HCT116 (cell line): ENCODE measurements around the gene SMIM24. TPM values are rescaled to one million over a fixed set of nuclear protein-coding genes. Genes with fewer than 3 reads are reported as not detected.

Experiments
- ATAC-seq: fragments of 200-7000 bp; cut with Tn5 transposase; 2 replicates; pipeline ENCODE4 v1.9.1; 2020; ENCODE audit warnings: mild to moderate bottlenecking, moderate library complexity
- BruUV-seq: library from RNA; stranded (reverse); fragments of 400-500 nt; replicated peaks from 2 replicates; lab custom pipeline; 2021; lab: Mats Ljungman, UMichigan
- CTCF ChIA-PET: fragments of 300-600 bp; sonication (Branson Sonifier 250); formaldehyde crosslinking; loops from one replicate; lab custom pipeline; 2021; ENCODE audit warnings: antibody characterized with exemption; lab: Charles Lee
- POLR2A ChIA-PET: fragments of 300-600, 350-600 bp; sonication (Branson Sonifier 250); formaldehyde crosslinking; loops from one replicate; lab custom pipeline; 2021; ENCODE audit warnings: antibody characterized with exemption; lab: Charles Lee
- RAD21 ChIA-PET, 2 experiments: fragments of 300-600 bp; sonication (Branson Sonifier 250); formaldehyde crosslinking; loops; one replicate each; lab custom pipeline; 2023; ENCODE audit warnings: low total read pairs in 2 of 2; ENCODE audit not compliant: uncharacterized antibody in 2 of 2, unreplicated experiment in 2 of 2, low non-redundant PET in 1 of 2; lab: Charles Lee
- DNase-seq: peaks from one replicate; pipeline ENCODE4 v3.0.0-alpha.2; 2010; ENCODE audit warnings: low read depth, low spot score
- H2AFZ ChIP-seq: fragments of 200-600 bp; shearing (Covaris generic), sonication (generic); 2 replicates; pipeline ENCODE4 v1.6.1; 2017; ENCODE audit warnings: low read depth, mixed run types, mixed read lengths, antibody characterized with exemption, low read length; ENCODE audit not compliant: poor library complexity, severe bottlenecking
- H3K27ac ChIP-seq: 2 replicates; pipeline ENCODE4 v1.5.1; 2012; ENCODE audit warnings: low read depth, low read length
- H3K27me3 ChIP-seq: fragments of 200-600 bp; sonication (generic); 2 replicates; pipeline ENCODE4 v1.6.1; 2016; ENCODE audit warnings: mixed run types, low read length, mixed read lengths; ENCODE audit not compliant: insufficient read depth
- H3K36me3 ChIP-seq, 2 experiments: fragments of 200-500 bp in 1 of 2; fragments of 200-600 bp in 1 of 2; sonication (Bioruptor generic) in 1 of 2; sonication (generic) in 1 of 2; 2 replicates each; pipeline versions ENCODE4 v1.5.1 to v1.6.1; 2014 to 2016; ENCODE audit warnings: low read length in 2 of 2, inconsistent platforms in 1 of 2, mixed read lengths in 1 of 2, mixed run types in 1 of 2; ENCODE audit not compliant: insufficient read depth in 2 of 2, control insufficient read depth in 1 of 2
- H3K4me1 ChIP-seq, 2 experiments: fragments of 200-600 bp in 1 of 2; sonication (generic) in 1 of 2; 2 replicates each; pipeline versions ENCODE4 v1.5.1 to v1.6.1; 2012 to 2017; ENCODE audit warnings: low read length in 2 of 2, inconsistent platforms in 1 of 2, mild to moderate bottlenecking in 1 of 2, mixed read lengths in 1 of 2, mixed run types in 1 of 2, moderate library complexity in 1 of 2; ENCODE audit not compliant: insufficient read depth in 2 of 2, control insufficient read depth in 1 of 2
- H3K4me2 ChIP-seq: fragments of 200-600 bp; sonication (generic); 2 replicates; pipeline ENCODE4 v1.6.1; 2017; ENCODE audit warnings: mixed run types, low read length, mixed read lengths
- H3K4me3 ChIP-seq, 2 experiments: fragments of 200-600 bp in 1 of 2; sonication (generic) in 1 of 2; replicated peaks in 1 of 2; 2 replicates each; pipeline ENCODE4 v1.5.1; 2011 to 2016; ENCODE audit warnings: low read length in 2 of 2, control low read depth in 1 of 2, low read depth in 1 of 2, mild to moderate bottlenecking in 1 of 2, mixed read lengths in 1 of 2, mixed run types in 1 of 2
- H3K79me2 ChIP-seq: fragments of 200-600 bp; sonication (generic); 2 replicates; pipeline ENCODE4 v1.6.1; 2017; ENCODE audit warnings: mild to moderate bottlenecking, mixed run types, low read length, moderate library complexity, mixed read lengths; ENCODE audit not compliant: insufficient read depth
- H3K9ac ChIP-seq: fragments of 200-600 bp; sonication (generic); 2 replicates; pipeline ENCODE4 v1.6.1; 2016; ENCODE audit warnings: low read length, mixed read lengths
- H3K9me2 ChIP-seq: fragments of 200-600 bp; sonication (generic), shearing (Covaris generic); 2 replicates; pipeline ENCODE4 v1.6.1; 2017; ENCODE audit warnings: mixed run types, mild to moderate bottlenecking, moderate library complexity; ENCODE audit not compliant: insufficient read depth
- H3K9me3 ChIP-seq, 2 experiments: fragments of 200-500 bp in 1 of 2; fragments of 200-600 bp in 1 of 2; sonication (Bioruptor generic) in 1 of 2; sonication (generic) in 1 of 2; 2 replicates each; pipeline ENCODE4 v1.6.1; 2014 to 2017; ENCODE audit warnings: low read length in 2 of 2, mixed read lengths in 2 of 2, inconsistent platforms in 1 of 2, low read depth in 1 of 2, mild to moderate bottlenecking in 1 of 2, mixed run types in 1 of 2, moderate library complexity in 1 of 2; ENCODE audit not compliant: control insufficient read depth in 1 of 2, insufficient read depth in 1 of 2
- H4K20me1 ChIP-seq: fragments of 200-600 bp; sonication (generic), shearing (Covaris generic); 2 replicates; pipeline ENCODE4 v1.6.1; 2017; ENCODE audit warnings: mixed run types, mild to moderate bottlenecking, moderate library complexity; ENCODE audit not compliant: insufficient read depth
- ATF3 ChIP-seq: IDR thresholded peaks from 2 replicates; pipeline ENCODE4 v1.6.1; 2012
- CBX3 ChIP-seq: IDR thresholded peaks from 2 replicates; pipeline ENCODE4 v1.6.1; 2012; ENCODE audit warnings: low read depth
- CEBPB ChIP-seq: IDR thresholded peaks from 2 replicates; pipeline ENCODE4 v1.6.1; 2012; ENCODE audit warnings: low read depth
- EZH2 ChIP-seq: fragments of 200-600 bp; sonication (generic); IDR thresholded peaks from 2 replicates; pipeline ENCODE4 v1.6.1; 2017; ENCODE audit warnings: antibody characterized with exemption, mixed run types
- EZH2phosphoT487 ChIP-seq: fragments of 200-600 bp; IDR thresholded peaks from 2 replicates; pipeline ENCODE4 v1.6.1; 2018; ENCODE audit warnings: antibody characterized with exemption, borderline replicate concordance
- MAX ChIP-seq: IDR thresholded peaks from 2 replicates; pipeline ENCODE4 v1.6.1; 2012
- POLR2AphosphoS5 ChIP-seq: IDR thresholded peaks from 2 replicates; pipeline ENCODE4 v1.6.1; 2011; ENCODE audit warnings: mild to moderate bottlenecking, low read depth, low read length, moderate library complexity
- SIN3A ChIP-seq: IDR thresholded peaks from 2 replicates; pipeline ENCODE4 v1.6.1; 2012; ENCODE audit warnings: low read depth
- SP1 ChIP-seq: IDR thresholded peaks from 2 replicates; pipeline ENCODE4 v1.6.1; 2012; ENCODE audit warnings: low read depth
- TCF7L2 ChIP-seq: IDR thresholded peaks from 2 replicates; pipeline ENCODE4 v1.7.0; 2011; ENCODE audit warnings: borderline replicate concordance, inconsistent platforms; ENCODE audit not compliant: insufficient read depth, insufficient read length; ENCODE audit errors: extremely low read depth
- ZFX ChIP-seq: fragments of 450-650 bp; IDR thresholded peaks from 2 replicates; pipeline ENCODE4 v1.6.1; 2017
- ZNF274 ChIP-seq: fragments of 200-500 bp; sonication (Bioruptor generic); IDR thresholded peaks from 2 replicates; pipeline ENCODE4 v1.6.1; 2014; ENCODE audit warnings: mild to moderate bottlenecking, low read depth, low read length, inconsistent platforms
- intact Hi-C: fragments of 100-400 bp; cut with micrococcal nuclease; formaldehyde crosslinking; loops from 2 replicates; pipeline ENCODE4 v1.10.0; 2022
- total RNA-seq: library from RNA; stranded (reverse); gene quantifications from one replicate; pipeline ENCODE4 v1.2.1, GENCODE V29; 2021; ENCODE audit not compliant: unreplicated experiment
- TF ChIP-seq, protein P1 (sequence below), 3 experiments: fragments of 200-600 bp in 1 of 3; sonication (generic) in 1 of 3; IDR thresholded peaks in 2 of 3; conservative IDR thresholded peaks in 1 of 3; 2 replicates each; pipeline ENCODE4 v1.5.1; 2012 to 2017; ENCODE audit warnings: low read depth in 2 of 3, low read length in 2 of 3, antibody characterized with exemption in 1 of 3, borderline replicate concordance in 1 of 3, control low read depth in 1 of 3, mild to moderate bottlenecking in 1 of 3, mixed read lengths in 1 of 3, mixed run types in 1 of 3, moderate library complexity in 1 of 3; ENCODE audit not compliant: insufficient read depth in 1 of 3

The SMIM24 gene
- total RNA-seq, 1 experiment from 2014 or later: not detected

- H3K4me2 ChIP-seq: peak overlapping the region; percentile 80
- peak; percentile 49 for ATAC-seq
- H3K4me3 ChIP-seq: peak overlapping the region; percentile 81 to 98
- CTCF ChIA-PET: interaction anchor here (2.3 kb wide), 1 partner anchor 15 kb away, joined by 17 read pairs; no protein-coding TSS in a partner anchor
- no peaks in the 10 kb centered on the region for H3K27me3 ChIP-seq
- RAD21 ChIA-PET: interaction anchor here in 1 of 2 experiments (0.6 kb wide), 1 partner anchor 65 kb away, joined by 3 read pairs; no protein-coding TSS in a partner anchor
- no peak for DNase-seq
- no peak for TF ChIP-seq SP1
- 0 out of 2 replicates have a peak, but pooled peaks have one; percentile 34 for TF ChIP-seq ZFX
- H3K27ac ChIP-seq: peak overlapping the region; percentile 78
- H3K36me3 ChIP-seq: peaks cover 2 to 14% of the 10 kb centered on the region in 2 experiments; a peak in 2 of 4 replicates
- no peaks in the 10 kb centered on the region for H3K9me3 ChIP-seq
- H3K9me2 ChIP-seq: no peaks in the 10 kb centered on the region
- no peaks in the 10 kb centered on the region for H4K20me1 ChIP-seq
- TSS peak; percentile 71 for BruUV-seq
- peaks cover 38% of the 10 kb centered on the region for H3K79me2 ChIP-seq
- H2AFZ ChIP-seq: no peak overlapping the region
- intact Hi-C loops: no loop called here
- POLR2A ChIA-PET: interaction anchor here (1.0 to 1.3 kb wide), 2 partner anchors 74 to 224 kb away, joined by 3 to 5 read pairs; no protein-coding TSS in a partner anchor
- H3K9ac ChIP-seq: peak overlapping the region; percentile 86
- H3K4me1 ChIP-seq: peaks cover 15 to 20% of the 10 kb centered on the region in 2 experiments; a peak in 3 of 4 replicates
These were observed 19.6 kb upstream of the SMIM24 start for GRCh38 chr19:3499738-3500428.

DNA sequence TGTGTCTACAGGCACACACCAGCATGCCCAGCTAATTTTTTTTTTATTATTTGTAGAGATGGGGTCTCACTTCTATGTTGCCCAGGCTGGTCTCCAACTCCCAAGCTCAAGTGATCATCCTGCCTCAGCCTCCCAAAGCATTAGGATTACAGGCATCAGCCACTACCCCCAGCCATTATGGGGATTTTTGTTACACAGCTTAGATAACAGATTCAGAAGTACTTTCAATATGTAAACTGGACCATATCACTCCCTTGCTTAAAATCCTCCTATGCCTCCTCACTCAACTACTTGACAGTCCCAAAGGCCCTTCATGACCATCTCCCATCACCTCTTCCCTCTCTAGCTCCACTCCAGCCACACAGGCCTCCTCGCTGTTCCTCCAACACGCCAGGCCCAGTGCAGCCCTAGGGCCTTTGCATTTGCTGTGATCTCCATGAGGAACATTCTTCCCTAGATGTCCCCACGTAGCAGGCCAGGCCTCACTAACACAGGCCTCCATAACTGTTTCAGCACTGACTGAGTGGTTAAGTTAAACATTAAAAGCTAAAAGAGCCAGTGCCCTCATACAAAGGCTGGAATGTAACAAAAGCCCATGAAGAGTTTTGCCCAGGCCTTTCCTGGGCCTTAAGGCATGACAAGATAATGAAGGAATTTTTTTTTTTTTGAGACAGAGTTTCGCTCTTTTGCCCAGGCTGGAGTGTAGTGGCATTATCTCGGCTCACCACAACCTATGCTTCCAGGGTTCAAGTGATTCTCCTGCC is 17.6 kb upstream of the SMIM24 start:
- POLR2A ChIA-PET: no interaction called here
- TF ChIP-seq ZNF274: no peak
- TF ChIP-seq, protein P1, sequence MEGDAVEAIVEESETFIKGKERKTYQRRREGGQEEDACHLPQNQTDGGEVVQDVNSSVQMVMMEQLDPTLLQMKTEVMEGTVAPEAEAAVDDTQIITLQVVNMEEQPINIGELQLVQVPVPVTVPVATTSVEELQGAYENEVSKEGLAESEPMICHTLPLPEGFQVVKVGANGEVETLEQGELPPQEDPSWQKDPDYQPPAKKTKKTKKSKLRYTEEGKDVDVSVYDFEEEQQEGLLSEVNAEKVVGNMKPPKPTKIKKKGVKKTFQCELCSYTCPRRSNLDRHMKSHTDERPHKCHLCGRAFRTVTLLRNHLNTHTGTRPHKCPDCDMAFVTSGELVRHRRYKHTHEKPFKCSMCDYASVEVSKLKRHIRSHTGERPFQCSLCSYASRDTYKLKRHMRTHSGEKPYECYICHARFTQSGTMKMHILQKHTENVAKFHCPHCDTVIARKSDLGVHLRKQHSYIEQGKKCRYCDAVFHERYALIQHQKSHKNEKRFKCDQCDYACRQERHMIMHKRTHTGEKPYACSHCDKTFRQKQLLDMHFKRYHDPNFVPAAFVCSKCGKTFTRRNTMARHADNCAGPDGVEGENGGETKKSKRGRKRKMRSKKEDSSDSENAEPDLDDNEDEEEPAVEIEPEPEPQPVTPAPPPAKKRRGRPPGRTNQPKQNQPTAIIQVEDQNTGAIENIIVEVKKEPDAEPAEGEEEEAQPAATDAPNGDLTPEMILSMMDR (IDR thresholded peaks at IDR 0.05 in 2 of 3, conservative IDR thresholded peaks at IDR 0.05 in 1 of 3; ENCODE audit: borderline replicate concordance in 1 of 3, insufficient read depth in 1 of 3, low read depth in 2 of 3, low read length in 2 of 3): no peak
- no peak for TF ChIP-seq ZFX
- TF ChIP-seq MAX: no peak
- no peak for TF ChIP-seq EZH2phosphoT487
- TF ChIP-seq POLR2AphosphoS5: no peak
- no peak for TF ChIP-seq TCF7L2
- no peak for TF ChIP-seq CEBPB
- TF ChIP-seq SP1: no peak
- TF ChIP-seq ATF3: no peak
- no peak for TF ChIP-seq CBX3
- no peak for TF ChIP-seq SIN3A
- no peak for TF ChIP-seq EZH2

More for the DNA sequence above, 17.6 kb upstream of the SMIM24 start:
- H3K27ac ChIP-seq: no peak overlapping the region
- H2AFZ ChIP-seq: no peak overlapping the region
- RAD21 ChIA-PET: no interaction called here
- H3K4me3 ChIP-seq: no peak overlapping the region
- no peak overlapping the region for H3K9ac ChIP-seq
- no peaks in the 10 kb centered on the region for H3K9me3 ChIP-seq
- no peaks in the 10 kb centered on the region for H3K9me2 ChIP-seq
- CTCF ChIA-PET: no interaction called here
- no TSS peak for BruUV-seq
- ATAC-seq (no peak), DNase-seq (no peak)
- intact Hi-C loops: no loop called here
- peaks cover 2 to 19% of the 10 kb centered on the region in 2 experiments; a peak in 2 of 4 replicates for H3K36me3 ChIP-seq
- H3K4me2 ChIP-seq: no peak overlapping the region
- no peaks in the 10 kb centered on the region for H4K20me1 ChIP-seq
- H3K27me3 ChIP-seq: no peaks in the 10 kb centered on the region
- peaks cover 38% of the 10 kb centered on the region for H3K79me2 ChIP-seq
- H3K4me1 ChIP-seq: peaks cover 10 to 16% of the 10 kb centered on the region in 2 experiments; a peak in 3 of 4 replicates
